GM12878 (cell line): ENCODE results near the gene TIMM10. TPM values are rescaled to one million over a fixed set of nuclear protein-coding genes. Genes with fewer than 3 reads are reported as not detected.

Experiments used
- ATAC-seq: fragments of 200-7000 bp; cut with Tn5 transposase; 3 replicates; pipeline ENCODE4 v1.9.1; 2020; ENCODE audit warnings: mild to moderate bottlenecking, moderate library complexity
- BruUV-seq: library from RNA; stranded (reverse); fragments of 400-500 nt; replicated peaks from 2 replicates; lab custom pipeline; 2021; lab: Mats Ljungman, UMichigan
- CTCF ChIA-PET: fragments of 300-600 bp; sonication (Branson Sonifier 250); formaldehyde crosslinking; extraction: SDS; loops from one replicate; lab custom pipeline; 2021; ENCODE audit warnings: inconsistent platforms; lab: Yijun Ruan, JAX
- POLR2A ChIA-PET: fragments of 350-600 bp; formaldehyde crosslinking; extraction: SDS; loops from one replicate; lab custom pipeline; 2021; ENCODE audit warnings: inconsistent platforms; lab: Charles Lee
- RAD21 ChIA-PET: fragments of 300-600 bp; sonication (Branson Sonifier 250); formaldehyde crosslinking; loops from one replicate; lab custom pipeline; 2023; ENCODE audit warnings: antibody characterized with exemption; ENCODE audit not compliant: unreplicated experiment; lab: Charles Lee
- SMC1A ChIA-PET: fragments of 300-600 bp; sonication (Branson Sonifier 250); formaldehyde crosslinking; loops from one replicate; lab custom pipeline; 2023; ENCODE audit not compliant: unreplicated experiment, uncharacterized antibody; lab: Charles Lee
- DNase-seq: peaks from one replicate; pipeline ENCODE4 v3.0.0-alpha.2; 2011; ENCODE audit warnings: low read depth, low spot score
- FAIRE-seq: peaks from 3 replicates; lab custom pipeline; 2011; peaks lifted over from hg19 to GRCh38; lab: Jason Lieb, UNC
- H2AFZ ChIP-seq: 2 replicates; pipeline ENCODE4 v1.6.0; 2011; ENCODE audit warnings: low read depth, low read length, control low read depth; ENCODE audit not compliant: control insufficient read depth
- H3K27ac ChIP-seq: 2 replicates; pipeline ENCODE4 v1.5.1; 2011; ENCODE audit warnings: control low read depth; ENCODE audit not compliant: control insufficient read depth, insufficient read depth
- H3K27me3 ChIP-seq, 2 experiments: replicated peaks in 1 of 2; 2 replicates each; pipeline versions ENCODE4 v1.6.0 to v1.6.1; 2011; ENCODE audit warnings: low read length in 1 of 2; ENCODE audit not compliant: control insufficient read depth in 2 of 2, insufficient read depth in 2 of 2
- H3K36me3 ChIP-seq, 2 experiments: 2 replicates each; pipeline ENCODE4 v1.5.1; 2011; ENCODE audit warnings: low read length in 1 of 2; ENCODE audit not compliant: control insufficient read depth in 2 of 2, insufficient read depth in 2 of 2
- H3K4me1 ChIP-seq: 2 replicates; pipeline ENCODE4 v1.6.1; 2011; ENCODE audit warnings: mild to moderate bottlenecking, low read length, moderate library complexity, mixed read lengths; ENCODE audit not compliant: control insufficient read depth, insufficient read depth
- H3K4me2 ChIP-seq: 2 replicates; pipeline ENCODE4 v1.6.0; 2011; ENCODE audit warnings: control low read depth; ENCODE audit not compliant: control insufficient read depth, insufficient read depth
- H3K4me3 ChIP-seq: fragments of 200-600 bp; sonication (generic); 2 replicates; pipeline ENCODE4 v1.5.1; 2016
- H3K79me2 ChIP-seq: 2 replicates; pipeline ENCODE4 v1.6.0; 2011; ENCODE audit warnings: low read length; ENCODE audit not compliant: control insufficient read depth, insufficient read depth
- H3K9ac ChIP-seq: 2 replicates; pipeline ENCODE4 v1.8.0; 2011; ENCODE audit warnings: low read length, control low read depth, mixed read lengths; ENCODE audit not compliant: control insufficient read depth, insufficient read depth
- H3K9me3 ChIP-seq: replicated peaks from 3 replicates; pipeline ENCODE4 v1.5.1; 2011; ENCODE audit warnings: mild to moderate bottlenecking, low read length; ENCODE audit not compliant: control insufficient read depth, insufficient read depth
- H4K20me1 ChIP-seq: 2 replicates; pipeline ENCODE4 v1.6.0; 2011; ENCODE audit not compliant: control insufficient read depth, insufficient read depth
- JUND ChIP-seq: IDR thresholded peaks from 2 replicates; pipeline ENCODE4 v1.6.1; 2012; ENCODE audit warnings: low read depth, mild to moderate bottlenecking, low read length, improper control_type of control experiment, moderate library complexity
- MEF2B ChIP-seq: fragments of 450-650 bp; IDR thresholded peaks from 2 replicates; pipeline ENCODE4 v1.6.1; 2018; ENCODE audit warnings: mild to moderate bottlenecking, moderate library complexity; ENCODE audit not compliant: partially characterized antibody, poor library complexity, severe bottlenecking
- SREBF1 ChIP-seq: IDR thresholded peaks from 2 replicates; pipeline ENCODE4 v1.6.1; 2012; ENCODE audit warnings: mild to moderate bottlenecking, low read length
- WRNIP1 ChIP-seq: IDR thresholded peaks from 2 replicates; pipeline ENCODE4 v1.6.1; 2011; ENCODE audit warnings: low read depth, low read length, improper control_type of control experiment, borderline replicate concordance
- YBX1 ChIP-seq: fragments of 450-650 bp; IDR thresholded peaks from 2 replicates; pipeline ENCODE4 v1.6.1; 2016; ENCODE audit warnings: antibody characterized with exemption
- WGBS: methylation state at CpG from one replicate; pipeline ENCODE4 v1.1.6; 2016; ENCODE audit warnings: low lambda C conversion rate; ENCODE audit not compliant: insufficient replicate concordance, insufficient coverage; ENCODE audit errors: missing lambda C conversion rate; 5-methylcytosine and 5-hydroxymethylcytosine counted together
- in situ Hi-C: fragments of 300-500 bp; cut with MboI; formaldehyde crosslinking; loops from 9 replicates; pipeline ENCODE4 v1.14.3; 2018; ENCODE audit warnings: mixed read lengths
- intact Hi-C: fragments of 100-400 bp; cut with micrococcal nuclease; formaldehyde crosslinking; loops from one replicate; pipeline ENCODE4 v1.14.2; 2022; ENCODE audit not compliant: unreplicated experiment
- polyA plus RNA-seq, 11 experiments: library from polyadenylated mRNA; depleted of rRNA in 4 of 11; unstranded in 6 of 11; stranded (reverse) in 5 of 11; fragments of >200 nt; fragmentation: Nextera tagmentation in 4 of 11; fragmentation: Illumina TruSeq in 1 of 11; extraction: Ambion mirVana in 4 of 11; extraction: Trizol in 1 of 11; gene quantifications; 1 replicate in 1 of 11; 2 replicates in 10 of 11; pipeline versions ENCODE4 v1.2.1 to v1.2.3, GENCODE V29; 2011 to 2016; ENCODE audit warnings: inconsistent platforms in 2 of 11, missing spikeins in 2 of 11, low read depth in 1 of 11
- total RNA-seq, 4 experiments: library from RNA; depleted of rRNA in 3 of 4; stranded (reverse); fragments of >200 nt in 3 of 4; fragmentation: Illumina TruSeq in 1 of 4; extraction: Trizol in 1 of 4; gene quantifications; 2 replicates each; pipeline versions ENCODE4 v1.2.1 to v1.2.3, GENCODE V29; 2013 to 2021
- TF ChIP-seq, protein P1 (sequence below): fragments of 150-350 bp; IDR thresholded peaks from 2 replicates; pipeline ENCODE4 v1.6.1; 2016; ENCODE audit warnings: low read depth, low read length
- TF ChIP-seq, protein P2 (sequence below): fragments of 450-650 bp; IDR thresholded peaks from 2 replicates; pipeline ENCODE4 v1.6.1; 2017; ENCODE audit warnings: borderline replicate concordance

TIMM10 gene
- total and polyA plus RNA-seq, 10 of the 15 experiments (the other 5 are each of a cell fraction or from before 2014, with no cell fraction given), result 148 to 898 (median 206) TPM

DNA sequence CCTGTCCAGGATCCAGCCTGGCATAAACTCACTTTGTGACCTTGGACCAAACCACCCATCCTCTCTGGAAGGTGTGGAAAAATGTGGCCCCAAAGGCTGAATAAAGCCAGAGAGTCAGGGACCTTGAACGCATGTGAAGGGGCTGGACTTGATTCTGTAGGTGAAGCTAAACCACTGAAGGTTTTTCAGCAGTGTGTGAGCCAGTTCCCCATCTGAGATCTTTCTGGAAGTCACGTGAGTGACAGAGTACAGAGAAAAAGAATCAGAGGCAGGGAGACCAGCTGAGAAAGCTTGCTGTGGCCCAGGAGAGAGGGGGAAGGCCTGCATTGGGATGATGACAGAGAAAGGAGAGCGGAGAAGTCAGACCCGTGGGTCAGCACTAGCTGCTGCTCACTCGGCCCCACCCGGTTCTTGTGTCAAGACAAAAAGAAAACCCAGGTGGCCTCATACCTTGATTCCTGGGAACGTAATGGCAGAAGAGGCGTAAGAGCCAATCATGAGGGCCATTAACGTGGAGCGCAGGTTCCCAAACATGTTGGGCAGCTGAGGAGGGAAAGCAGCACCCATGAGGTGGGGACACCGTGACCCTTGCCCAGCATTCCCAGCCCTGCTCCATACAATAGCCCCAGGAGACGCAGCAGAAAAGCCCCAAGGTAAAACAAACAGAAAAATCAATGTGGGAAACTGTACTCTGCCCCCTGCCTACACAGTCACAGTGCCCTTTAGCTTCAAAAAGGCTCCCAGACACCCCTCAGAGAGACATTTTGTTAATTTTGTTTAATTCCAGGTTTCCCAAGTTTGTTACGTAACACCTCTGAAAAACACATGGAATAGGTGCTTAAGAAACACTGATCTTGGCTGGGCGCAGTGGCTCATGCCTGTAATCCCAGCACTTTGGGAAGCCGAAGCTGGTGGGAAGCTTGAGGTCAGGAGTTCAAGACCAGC lies 33.0 kb downstream of the TIMM10 start (continued):
- TF ChIP-seq, protein P1, sequence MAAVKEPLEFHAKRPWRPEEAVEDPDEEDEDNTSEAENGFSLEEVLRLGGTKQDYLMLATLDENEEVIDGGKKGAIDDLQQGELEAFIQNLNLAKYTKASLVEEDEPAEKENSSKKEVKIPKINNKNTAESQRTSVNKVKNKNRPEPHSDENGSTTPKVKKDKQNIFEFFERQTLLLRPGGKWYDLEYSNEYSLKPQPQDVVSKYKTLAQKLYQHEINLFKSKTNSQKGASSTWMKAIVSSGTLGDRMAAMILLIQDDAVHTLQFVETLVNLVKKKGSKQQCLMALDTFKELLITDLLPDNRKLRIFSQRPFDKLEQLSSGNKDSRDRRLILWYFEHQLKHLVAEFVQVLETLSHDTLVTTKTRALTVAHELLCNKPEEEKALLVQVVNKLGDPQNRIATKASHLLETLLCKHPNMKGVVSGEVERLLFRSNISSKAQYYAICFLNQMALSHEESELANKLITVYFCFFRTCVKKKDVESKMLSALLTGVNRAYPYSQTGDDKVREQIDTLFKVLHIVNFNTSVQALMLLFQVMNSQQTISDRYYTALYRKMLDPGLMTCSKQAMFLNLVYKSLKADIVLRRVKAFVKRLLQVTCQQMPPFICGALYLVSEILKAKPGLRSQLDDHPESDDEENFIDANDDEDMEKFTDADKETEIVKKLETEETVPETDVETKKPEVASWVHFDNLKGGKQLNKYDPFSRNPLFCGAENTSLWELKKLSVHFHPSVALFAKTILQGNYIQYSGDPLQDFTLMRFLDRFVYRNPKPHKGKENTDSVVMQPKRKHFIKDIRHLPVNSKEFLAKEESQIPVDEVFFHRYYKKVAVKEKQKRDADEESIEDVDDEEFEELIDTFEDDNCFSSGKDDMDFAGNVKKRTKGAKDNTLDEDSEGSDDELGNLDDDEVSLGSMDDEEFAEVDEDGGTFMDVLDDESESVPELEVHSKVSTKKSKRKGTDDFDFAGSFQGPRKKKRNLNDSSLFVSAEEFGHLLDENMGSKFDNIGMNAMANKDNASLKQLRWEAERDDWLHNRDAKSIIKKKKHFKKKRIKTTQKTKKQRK, result no peak
- TF ChIP-seq JUND, result no peak

DNA sequence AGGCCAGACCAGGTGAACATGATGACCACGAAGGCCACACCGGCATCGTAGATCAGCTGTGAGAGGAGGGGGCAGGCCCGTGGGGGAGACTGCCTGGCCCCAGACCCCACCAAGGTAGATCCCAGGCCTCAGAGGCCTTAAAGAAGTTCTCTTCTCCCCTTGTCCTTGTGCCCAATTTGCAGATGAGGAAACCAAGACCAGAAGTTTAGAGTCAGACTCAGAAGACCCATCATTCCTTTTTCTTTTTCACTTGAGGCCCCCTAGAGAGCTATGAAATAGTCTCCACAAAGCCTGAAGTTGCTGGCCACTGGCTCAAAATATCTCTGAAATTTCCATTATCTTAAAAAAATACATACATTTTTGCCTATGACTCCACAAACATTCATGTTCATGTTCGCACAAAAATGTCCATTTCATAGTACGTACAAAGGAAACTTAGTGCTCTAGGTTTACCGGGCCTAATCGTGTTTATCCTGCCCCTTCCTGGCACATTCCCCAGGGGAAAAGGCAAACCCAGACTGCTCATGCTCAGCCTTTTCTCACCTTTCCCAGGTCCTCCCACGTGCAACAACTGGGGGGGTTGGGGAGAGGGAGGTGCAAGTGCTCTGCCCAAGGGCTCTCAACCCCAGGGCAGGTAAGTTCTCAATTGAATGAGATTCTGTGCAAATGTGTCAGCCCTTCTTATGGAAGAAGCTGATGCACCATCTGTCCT lies 34.3 kb downstream of the TIMM10 start:
- no peaks in the 10 kb centered on the region for H3K9me3 ChIP-seq
- H3K79me2 ChIP-seq, result no peaks in the 10 kb centered on the region
- H3K27ac ChIP-seq, result no peak overlapping the region
- ChIA-PET CTCF (interaction anchor here (0.6 to 11.8 kb wide), 6 partner anchors 12 to 169 kb away, joined by 3 to 396 read pairs (median 108); partner anchors contain the start of genes SLC43A1 and TIMM10), POLR2A (interaction anchor here (0.6 kb wide), 1 partner anchor 27 kb away, joined by 3 read pairs; no protein-coding TSS in a partner anchor), SMC1A (interaction anchor here (4.1 to 7.5 kb wide), 2 partner anchors 11 to 19 kb away, joined by 20 to 47 read pairs; partner anchors contain the start of gene SLC43A1), RAD21 (interaction anchor here (1.2 to 3.7 kb wide), 2 partner anchors 30 to 147 kb away, joined by 3 to 34 read pairs; no protein-coding TSS in a partner anchor)
- H4K20me1 ChIP-seq, result no peaks in the 10 kb centered on the region
- H3K36me3 ChIP-seq, result peaks cover 3 to 6% of the 10 kb centered on the region in 2 experiments
- BruUV-seq, result TSS peak; percentile 38
- DNase-seq, result no peak
- ATAC-seq, result no peak
- H3K9ac ChIP-seq, result no peak overlapping the region
- no peak overlapping the region for H3K4me2 ChIP-seq
- intact Hi-C loops (no loop called here), in situ Hi-C loops (loop anchor here (25.0 kb wide), 1 partner anchor 659 kb away; no protein-coding TSS in a partner anchor)
- H3K4me1 ChIP-seq, result no peaks in the 10 kb centered on the region
- 91% methylated on average over 9 of the region's 9 CpGs for WGBS
- H3K4me3 ChIP-seq, result no peak overlapping the region
- no peak overlapping the region for H2AFZ ChIP-seq
- H3K27me3 ChIP-seq, result no peaks in the 10 kb centered on the region
- TF ChIP-seq YBX1, result no peak
- no peak for TF ChIP-seq MEF2B
- TF ChIP-seq SREBF1, result no peak
- TF ChIP-seq WRNIP1, result no peak
- TF ChIP-seq, protein P2, sequence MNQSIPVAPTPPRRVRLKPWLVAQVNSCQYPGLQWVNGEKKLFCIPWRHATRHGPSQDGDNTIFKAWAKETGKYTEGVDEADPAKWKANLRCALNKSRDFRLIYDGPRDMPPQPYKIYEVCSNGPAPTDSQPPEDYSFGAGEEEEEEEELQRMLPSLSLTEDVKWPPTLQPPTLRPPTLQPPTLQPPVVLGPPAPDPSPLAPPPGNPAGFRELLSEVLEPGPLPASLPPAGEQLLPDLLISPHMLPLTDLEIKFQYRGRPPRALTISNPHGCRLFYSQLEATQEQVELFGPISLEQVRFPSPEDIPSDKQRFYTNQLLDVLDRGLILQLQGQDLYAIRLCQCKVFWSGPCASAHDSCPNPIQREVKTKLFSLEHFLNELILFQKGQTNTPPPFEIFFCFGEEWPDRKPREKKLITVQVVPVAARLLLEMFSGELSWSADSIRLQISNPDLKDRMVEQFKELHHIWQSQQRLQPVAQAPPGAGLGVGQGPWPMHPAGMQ, result no peak
- FAIRE-seq, result no peak
